Activated CD4-positive, alpha-beta T cell treated with anti-CD3 and anti-CD28 coated beads, Interleukin-2, amount 50 U/mL, for 48 hours (primary cell): ENCODE results near the gene GGPS1.
"Not testable (repeated sequence)": the region's sequence is repeated elsewhere in the genome, so short reads cannot be mapped to it uniquely, and the experiment has no call there.

Experiments
- DNase-seq, 2 experiments: peaks; one replicate each; pipeline ENCODE4 v3.0.0-alpha.2; 2020

Gene GGPS1

GRCh38 chr1:235328271-235329138 lies at the start of gene GGPS1:
Gene GGPS1, plus strand, starts transcription at chr1:235328570. Its CDS starts 6,695 bp downstream, at chr1:235335265.
- DNase-seq = peak; percentile 98 to 99

- no peak for DNase-seq
Measured at GRCh38 chr1:235278915-235279292, 49.5 kb upstream of the GGPS1 start.

- DNase-seq = no peak
Measured at GRCh38 chr1:235279694-235280093, 48.7 kb upstream of the GGPS1 start.

- DNase-seq = no peak
Measured at GRCh38 chr1:235280467-235280866, 47.9 kb upstream of the GGPS1 start.

GRCh38 chr1:235283636-235284035 lies 44.7 kb upstream of the GGPS1 start:
- not testable (repeated sequence) for DNase-seq

- no peak for DNase-seq
Measured at GRCh38 chr1:235284231-235284769, 44.1 kb upstream of the GGPS1 start.

- no peak for DNase-seq
Measured at GRCh38 chr1:235286667-235287066, 41.7 kb upstream of the GGPS1 start.

GRCh38 chr1:235287208-235287882 lies 41.0 kb upstream of the GGPS1 start:
- DNase-seq = no peak

- DNase-seq = no peak
Measured at GRCh38 chr1:235289859-235290739, 38.3 kb upstream of the GGPS1 start.

GRCh38 chr1:235290740-235291502 lies 37.4 kb upstream of the GGPS1 start:
- no peak for DNase-seq

GRCh38 chr1:235291599-235292091 lies 36.7 kb upstream of the GGPS1 start:
- no peak for DNase-seq

GRCh38 chr1:235292790-235293189 lies 35.6 kb upstream of the GGPS1 start:
- DNase-seq = no peak

- DNase-seq = no peak
Measured at GRCh38 chr1:235293322-235293942, 34.9 kb upstream of the GGPS1 start.

- no peak for DNase-seq
Measured at GRCh38 chr1:235295902-235296350, 32.4 kb upstream of the GGPS1 start.

GRCh38 chr1:235296729-235297128 lies 31.6 kb upstream of the GGPS1 start:
- no peak for DNase-seq

- DNase-seq = no peak
Measured at GRCh38 chr1:235297579-235297978, 30.8 kb upstream of the GGPS1 start.

GRCh38 chr1:235298758-235299157 lies 29.6 kb upstream of the GGPS1 start:
- DNase-seq = no peak

GRCh38 chr1:235299169-235299858 lies 29.1 kb upstream of the GGPS1 start:
- DNase-seq = no peak

GRCh38 chr1:235302143-235302542 lies 26.2 kb upstream of the GGPS1 start:
- no peak for DNase-seq

- DNase-seq = no peak
Measured at GRCh38 chr1:235304549-235305451, 23.6 kb upstream of the GGPS1 start.
